CD14-positive monocyte (primary cell): ENCODE results near the gene DLGAP1. TPM values are rescaled to one million over a fixed set of nuclear protein-coding genes. Genes with fewer than 3 reads are reported as not detected.

Experiments used
- DNase-seq, 3 donors: peaks; one replicate each; pipeline ENCODE4 v3.0.0-alpha.2; 2011 to 2022
- H2AFZ ChIP-seq: 2 replicates; pipeline ENCODE4 v1.6.0; 2012; ENCODE audit warnings: mild to moderate bottlenecking, low read depth, low read length, inconsistent platforms; ENCODE audit not compliant: insufficient read depth, poor library complexity, severe bottlenecking
- H3K27ac ChIP-seq, 2 donors: 1 replicate in 1 of 2; 2 replicates in 1 of 2; pipeline ENCODE4 v1.5.1; 2012 to 2013; ENCODE audit warnings: low read length in 2 of 2, control low read depth in 1 of 2, inconsistent platforms in 1 of 2, low read depth in 1 of 2, mild to moderate bottlenecking in 1 of 2
- H3K27me3 ChIP-seq, 2 donors: one replicate each; pipeline versions ENCODE4 v1.6.0 to v1.6.1; 2011 to 2013; ENCODE audit warnings: low read length in 2 of 2; ENCODE audit not compliant: control insufficient read depth in 2 of 2, insufficient read depth in 2 of 2
- H3K36me3 ChIP-seq, 2 donors: replicated peaks in 1 of 2; 1 replicate in 1 of 2; 2 replicates in 1 of 2; pipeline versions ENCODE4 v1.5.1 to v1.6.1; 2012 to 2013; ENCODE audit warnings: low read length in 2 of 2, control low read depth in 1 of 2, inconsistent platforms in 1 of 2, mild to moderate bottlenecking in 1 of 2; ENCODE audit not compliant: insufficient read depth in 2 of 2, control insufficient read depth in 1 of 2
- H3K4me1 ChIP-seq, 2 donors: 1 replicate in 1 of 2; 2 replicates in 1 of 2; pipeline versions ENCODE4 v1.5.1 to v1.6.1; 2012 to 2013; ENCODE audit warnings: low read length in 2 of 2, control low read depth in 1 of 2, inconsistent platforms in 1 of 2, mild to moderate bottlenecking in 1 of 2, moderate library complexity in 1 of 2; ENCODE audit not compliant: insufficient read depth in 2 of 2, control insufficient read depth in 1 of 2
- H3K4me2 ChIP-seq: replicated peaks from 2 replicates; pipeline ENCODE3; 2012; ENCODE audit warnings: low read length, moderate library complexity, mild to moderate bottlenecking; ENCODE audit not compliant: poor library complexity, severe bottlenecking; ENCODE audit errors: extremely low read depth
- H3K4me3 ChIP-seq, 3 experiments: fragments of 200-600 bp in 1 of 3; sonication (generic) in 1 of 3; replicated peaks in 1 of 3; 1 replicate in 2 of 3; 2 replicates in 1 of 3; pipeline ENCODE4 v1.5.1; 2011 to 2013; ENCODE audit warnings: low read length in 3 of 3, mild to moderate bottlenecking in 3 of 3, control low read depth in 2 of 3, low read depth in 2 of 3, inconsistent platforms in 1 of 3, moderate library complexity in 1 of 3
- H3K79me2 ChIP-seq: 2 replicates; pipeline ENCODE4 v1.6.0; 2012; ENCODE audit warnings: mild to moderate bottlenecking, control low read depth, inconsistent platforms, low read length, moderate library complexity; ENCODE audit not compliant: insufficient read depth
- H3K9ac ChIP-seq: 2 replicates; pipeline ENCODE4 v1.6.0; 2017; ENCODE audit warnings: low read length, mild to moderate bottlenecking; ENCODE audit not compliant: insufficient read depth, poor library complexity, severe bottlenecking
- H3K9me3 ChIP-seq, 2 donors: replicated peaks in 1 of 2; 1 replicate in 1 of 2; 2 replicates in 1 of 2; pipeline versions ENCODE4 v1.5.1 to v1.6.1; 2012 to 2013; ENCODE audit warnings: low read length in 2 of 2, control low read depth in 1 of 2; ENCODE audit not compliant: control insufficient read depth in 1 of 2, insufficient read depth in 1 of 2
- H4K20me1 ChIP-seq: 2 replicates; pipeline ENCODE4 v1.6.0; 2012; ENCODE audit warnings: mild to moderate bottlenecking, low read length, control low read depth, moderate library complexity; ENCODE audit not compliant: insufficient read depth
- H3K27ac Mint-ChIP-seq, 7 donors: one replicate each; pipeline ENCODE4 v1.8.0; 2020; ENCODE audit warnings: mild to moderate bottlenecking in 7 of 7, mixed read lengths in 7 of 7, moderate library complexity in 6 of 7, inconsistent platforms in 2 of 7
- H3K27me3 Mint-ChIP-seq, 3 donors: one replicate each; pipeline ENCODE4 v1.8.0; 2021 to 2022; ENCODE audit warnings: low read depth in 3 of 3, mild to moderate bottlenecking in 3 of 3, mixed read lengths in 3 of 3, moderate library complexity in 3 of 3, inconsistent platforms in 1 of 3
- H3K36me3 Mint-ChIP-seq, 2 donors: one replicate each; pipeline ENCODE4 v1.8.0; 2020; ENCODE audit warnings: mixed read lengths in 2 of 2, inconsistent platforms in 1 of 2, mild to moderate bottlenecking in 1 of 2
- H3K4me1 Mint-ChIP-seq: one replicate; pipeline ENCODE4 v1.8.0; 2020; ENCODE audit warnings: mild to moderate bottlenecking, mixed read lengths
- H3K4me3 Mint-ChIP-seq, 2 donors: one replicate each; pipeline ENCODE4 v1.8.0; 2020; ENCODE audit warnings: mild to moderate bottlenecking in 2 of 2, mixed read lengths in 2 of 2, moderate library complexity in 1 of 2
- H3K9me3 Mint-ChIP-seq, 7 donors: one replicate each; pipeline ENCODE4 v1.8.0; 2020 to 2022; ENCODE audit warnings: mixed read lengths in 7 of 7, mild to moderate bottlenecking in 6 of 7, moderate library complexity in 6 of 7, inconsistent platforms in 2 of 7
- WGBS: methylation state at CpG from one replicate; pipeline ENCODE4 v1.1.5; 2013; ENCODE audit warnings: missing lambda C conversion rate; ENCODE audit not compliant: insufficient coverage; 5-methylcytosine and 5-hydroxymethylcytosine counted together
- intact Hi-C, 2 donors: fragments of 100-400 bp; cut with micrococcal nuclease; formaldehyde crosslinking; loops; one replicate each; pipeline versions ENCODE4 v1.15.0 to v1.15.1; 2023
- polyA plus RNA-seq, 3 donors: library from polyadenylated mRNA; depleted of rRNA in 1 of 3; unstranded in 2 of 3; stranded (reverse) in 1 of 3; fragments of 300-500 nt in 2 of 3; fragments of >200 nt in 1 of 3; fragmentation: Illumina TruSeq in 2 of 3; gene quantifications; 1 replicate in 2 of 3; 2 replicates in 1 of 3; pipeline ENCODE4 v1.2.3, GENCODE V29; 2012 to 2021
- TF ChIP-seq, protein P1 (sequence below): fragments of 200-600 bp; IDR thresholded peaks from one replicate; pipeline ENCODE4 v1.8.0; 2022; ENCODE audit warnings: antibody characterized with exemption, mild to moderate bottlenecking

Gene DLGAP1
- polyA plus RNA-seq, 3 donors, result 0.09 to 0.42 TPM; not detected in 1

- Histone ChIP-seq H3K79me2 (no peaks in the 10 kb centered on the region), H3K27me3 (peaks cover 0 to 3% of the 10 kb centered on the region in 2 donors), H2AFZ (no peak overlapping the region), H3K9me3 (no peaks in the 10 kb centered on the region), H4K20me1 (no peaks in the 10 kb centered on the region), H3K4me3 (no peak overlapping the region), H3K4me1 (no peaks in the 10 kb centered on the region), H3K4me2 (no peak overlapping the region), H3K27ac (no peak overlapping the region), H3K9ac (no peak overlapping the region), H3K36me3 (no peaks in the 10 kb centered on the region)
- H3K36me3 Mint-ChIP-seq, result no peaks in the 10 kb centered on the region
- WGBS, result no CpG with 5 or more reads among the region's 3 CpGs
- H3K4me1 Mint-ChIP-seq, result no peaks in the 10 kb centered on the region
- no peak overlapping the region for H3K27ac Mint-ChIP-seq
- H3K27me3 Mint-ChIP-seq, result peaks cover 4 to 12% (median 6%) of the 10 kb centered on the region in 3 donors
- H3K4me3 Mint-ChIP-seq, result no peak overlapping the region
- no peak for DNase-seq
- TF ChIP-seq, protein P1, sequence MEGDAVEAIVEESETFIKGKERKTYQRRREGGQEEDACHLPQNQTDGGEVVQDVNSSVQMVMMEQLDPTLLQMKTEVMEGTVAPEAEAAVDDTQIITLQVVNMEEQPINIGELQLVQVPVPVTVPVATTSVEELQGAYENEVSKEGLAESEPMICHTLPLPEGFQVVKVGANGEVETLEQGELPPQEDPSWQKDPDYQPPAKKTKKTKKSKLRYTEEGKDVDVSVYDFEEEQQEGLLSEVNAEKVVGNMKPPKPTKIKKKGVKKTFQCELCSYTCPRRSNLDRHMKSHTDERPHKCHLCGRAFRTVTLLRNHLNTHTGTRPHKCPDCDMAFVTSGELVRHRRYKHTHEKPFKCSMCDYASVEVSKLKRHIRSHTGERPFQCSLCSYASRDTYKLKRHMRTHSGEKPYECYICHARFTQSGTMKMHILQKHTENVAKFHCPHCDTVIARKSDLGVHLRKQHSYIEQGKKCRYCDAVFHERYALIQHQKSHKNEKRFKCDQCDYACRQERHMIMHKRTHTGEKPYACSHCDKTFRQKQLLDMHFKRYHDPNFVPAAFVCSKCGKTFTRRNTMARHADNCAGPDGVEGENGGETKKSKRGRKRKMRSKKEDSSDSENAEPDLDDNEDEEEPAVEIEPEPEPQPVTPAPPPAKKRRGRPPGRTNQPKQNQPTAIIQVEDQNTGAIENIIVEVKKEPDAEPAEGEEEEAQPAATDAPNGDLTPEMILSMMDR, result no peak
- intact Hi-C loops, result no loop called here
- no peaks in the 10 kb centered on the region for H3K9me3 Mint-ChIP-seq
Measured at GRCh38 chr18:4074647-4075046, 380.5 kb downstream of the DLGAP1 start.

DNA sequence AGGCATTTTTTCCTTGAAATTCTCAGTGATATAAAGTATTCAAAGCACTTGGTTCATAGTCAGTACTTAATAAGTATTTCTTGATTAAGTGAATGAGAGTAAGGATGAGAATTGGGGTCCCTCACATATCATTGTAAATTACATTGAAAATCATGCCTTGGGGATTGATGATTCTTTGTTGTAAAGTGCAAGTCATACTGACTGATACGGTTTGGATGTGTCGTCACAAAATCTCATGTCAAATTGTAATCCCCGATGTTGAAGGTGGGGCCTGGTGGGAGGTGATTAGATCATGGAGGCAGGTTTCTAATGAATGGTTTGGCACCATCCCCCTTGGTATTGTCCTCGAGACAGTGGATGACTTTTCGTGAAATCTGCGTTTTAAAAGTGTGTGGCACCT is 385.9 kb downstream of the DLGAP1 start:
- Mint-ChIP-seq H3K27ac (no peak overlapping the region), H3K4me1 (no peaks in the 10 kb centered on the region), H3K36me3 (no peaks in the 10 kb centered on the region), H3K9me3 (peaks cover 0 to 15% (median 5%) of the 10 kb centered on the region in 7 donors), H3K4me3 (no peak overlapping the region), H3K27me3 (peaks cover 5 to 20% (median 8%) of the 10 kb centered on the region in 3 donors)
- H4K20me1 ChIP-seq, result no peaks in the 10 kb centered on the region
- no peaks in the 10 kb centered on the region for H3K36me3 ChIP-seq
- H3K27ac ChIP-seq, result no peak overlapping the region
- TF ChIP-seq, protein P1, result no peak
- H3K4me2 ChIP-seq, result no peak overlapping the region
- peaks cover 0 to 4% of the 10 kb centered on the region in 2 donors for H3K9me3 ChIP-seq
- H2AFZ ChIP-seq, result no peak overlapping the region
- WGBS, result 58% methylated on average over 6 of the region's 6 CpGs
- no peaks in the 10 kb centered on the region for H3K4me1 ChIP-seq
- H3K4me3 ChIP-seq, result no peak overlapping the region
- no peaks in the 10 kb centered on the region for H3K79me2 ChIP-seq
- peaks cover 0 to 2% of the 10 kb centered on the region in 2 donors for H3K27me3 ChIP-seq
- intact Hi-C loops, result no loop called here
- no peak for DNase-seq
- H3K9ac ChIP-seq, result no peak overlapping the region
